ENCODE results near the gene RALGDS. TPM values are rescaled to one million over a fixed set of nuclear protein-coding genes. Genes with fewer than 3 reads are reported as not detected.
"Not testable (repeated sequence)": the region's sequence is repeated elsewhere in the genome, so short reads cannot be mapped to it uniquely, and the experiment has no call there.

The RALGDS gene
- total RNA-seq, 2 donors from 2014 or later, result 29.1 to 49.1 TPM

- intact Hi-C loops (cut with DNase I, micrococcal nuclease); DNase-seq; ATAC-seq: not testable (repeated sequence)
These were observed 34.7 kb downstream of the RALGDS start for GRCh38 chr9:133086212-133086860.

GRCh38 chr9:133083688-133084087 lies 37.4 kb downstream of the RALGDS start:
- intact Hi-C loops (cut with DNase I, micrococcal nuclease); DNase-seq; ATAC-seq: not testable (repeated sequence)

- intact Hi-C loops (cut with DNase I, micrococcal nuclease); DNase-seq: not testable (repeated sequence)
- ATAC-seq, result peak; percentile 75
These were observed 38.9 kb downstream of the RALGDS start for GRCh38 chr9:133081957-133082644.

- ATAC-seq (peak; percentile 93), DNase-seq (peak; percentile 17 to 31)
- intact Hi-C loops (cut with DNase I, micrococcal nuclease), result not testable (repeated sequence)
These were observed 40.0 kb downstream of the RALGDS start for GRCh38 chr9:133080786-133081779.

- intact Hi-C loops (cut with DNase I, micrococcal nuclease), result no loop called here
- no peak for ATAC-seq
These were observed 40.9 kb downstream of the RALGDS start for GRCh38 chr9:133080161-133080560.

GRCh38 chr9:133078486-133078885 lies 42.6 kb downstream of the RALGDS start:
- intact Hi-C loops (cut with DNase I, micrococcal nuclease), result no loop called here
- no peak for ATAC-seq
- peak in 1 of 2 donors; percentile 18 for DNase-seq

More at GRCh38 chr9:133080161-133080560, 40.9 kb downstream of the RALGDS start:
- no peak for DNase-seq

GRCh38 chr9:133076691-133077090 lies 44.3 kb downstream of the RALGDS start:
- intact Hi-C loops (cut with DNase I, micrococcal nuclease), result no loop called here
- DNase-seq (no peak), ATAC-seq (no peak)

GRCh38 chr9:133075925-133076630 lies 45.0 kb downstream of the RALGDS start:
- ATAC-seq (no peak), DNase-seq (peak in 1 of 2 donors; percentile 5)
- intact Hi-C loops (cut with DNase I, micrococcal nuclease), result no loop called here

- intact Hi-C loops (cut with DNase I, micrococcal nuclease), result no loop called here
- peak; percentile 67 for ATAC-seq
These were observed 46.9 kb downstream of the RALGDS start for GRCh38 chr9:133074111-133074651.

GRCh38 chr9:133073086-133074014 lies 47.7 kb downstream of the RALGDS start:
- DNase-seq, result no peak
- no peak for ATAC-seq
- intact Hi-C loops (cut with DNase I, micrococcal nuclease), result no loop called here

More at GRCh38 chr9:133074111-133074651, 46.9 kb downstream of the RALGDS start:
- DNase-seq, result peak in 1 of 2 donors; percentile 7

- intact Hi-C loops (cut with DNase I, micrococcal nuclease); ATAC-seq: not testable (repeated sequence)
- peak in 1 of 2 donors; percentile 7 for DNase-seq
These were observed 48.8 kb downstream of the RALGDS start for GRCh38 chr9:133072210-133072609.

GRCh38 chr9:133071484-133072150 lies 49.4 kb downstream of the RALGDS start:
- DNase-seq (peak in 1 of 2 donors; percentile 10), ATAC-seq (no peak)
- intact Hi-C loops (cut with DNase I, micrococcal nuclease), result no loop called here

GRCh38 chr9:133070985-133071384 lies 50.1 kb downstream of the RALGDS start:
- intact Hi-C loops (cut with DNase I, micrococcal nuclease); DNase-seq; ATAC-seq: not testable (repeated sequence)

GRCh38 chr9:133070500-133070961 lies 50.5 kb downstream of the RALGDS start:
- DNase-seq; ATAC-seq; intact Hi-C loops (cut with DNase I, micrococcal nuclease): not testable (repeated sequence)

GRCh38 chr9:133068431-133068830 lies 52.6 kb downstream of the RALGDS start:
- ATAC-seq; DNase-seq; intact Hi-C loops (cut with DNase I, micrococcal nuclease): not testable (repeated sequence)

GRCh38 chr9:133067813-133068212 lies 53.2 kb downstream of the RALGDS start:
- DNase-seq (no peak), ATAC-seq (no peak)
- intact Hi-C loops (cut with DNase I, micrococcal nuclease), result no loop called here

All from left colon (tissue), 2 donors.